GM20431 (cell line): ENCODE measurements around the gene CDIPT.

Experiments
- in situ Hi-C: fragments of 300-500 bp; cut with MseI, MboI; formaldehyde crosslinking; loops from one replicate; pipeline ENCODE4 v1.15.0; 2020; ENCODE audit warnings: low sequenced_read_pairs; ENCODE audit not compliant: unreplicated experiment

The CDIPT gene

DNA sequence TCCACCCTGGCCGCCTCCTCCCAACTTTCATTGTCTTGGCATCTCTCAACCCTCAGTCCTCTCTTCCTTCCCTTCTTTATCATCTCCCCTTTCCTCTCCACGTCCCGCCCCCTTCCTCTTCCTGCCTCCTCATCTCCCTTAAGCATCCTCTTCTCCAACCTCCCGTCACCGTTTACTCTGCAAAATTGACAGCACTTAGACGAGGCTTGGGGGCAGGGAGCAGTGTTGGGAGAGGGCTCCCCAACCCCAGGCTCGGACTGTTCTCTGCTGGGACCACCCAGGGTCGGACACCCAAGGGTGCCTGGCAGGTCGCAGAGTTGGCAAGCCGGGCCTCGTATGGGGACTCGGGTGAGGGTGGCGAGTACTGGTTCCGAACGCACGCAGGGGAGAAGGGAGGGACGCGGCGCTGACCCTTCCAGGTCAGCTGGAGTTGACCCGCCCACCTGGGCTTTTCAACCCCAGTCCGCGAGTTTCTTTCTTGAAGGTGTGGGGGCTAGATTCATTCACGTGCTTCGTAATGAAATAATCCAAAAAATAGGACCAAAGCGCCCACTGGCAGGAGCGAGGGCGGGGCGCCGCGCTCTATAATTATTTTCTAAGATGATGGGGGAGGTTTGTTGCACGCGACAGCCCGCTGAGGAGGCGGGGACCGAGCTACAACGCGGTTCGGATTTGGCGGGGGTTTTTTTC, 47.8 kb downstream of the CDIPT start:
- in situ Hi-C loops, result loop anchor here (10.0 kb wide), 1 partner anchor 60 kb away; no protein-coding TSS in a partner anchor

DNA sequence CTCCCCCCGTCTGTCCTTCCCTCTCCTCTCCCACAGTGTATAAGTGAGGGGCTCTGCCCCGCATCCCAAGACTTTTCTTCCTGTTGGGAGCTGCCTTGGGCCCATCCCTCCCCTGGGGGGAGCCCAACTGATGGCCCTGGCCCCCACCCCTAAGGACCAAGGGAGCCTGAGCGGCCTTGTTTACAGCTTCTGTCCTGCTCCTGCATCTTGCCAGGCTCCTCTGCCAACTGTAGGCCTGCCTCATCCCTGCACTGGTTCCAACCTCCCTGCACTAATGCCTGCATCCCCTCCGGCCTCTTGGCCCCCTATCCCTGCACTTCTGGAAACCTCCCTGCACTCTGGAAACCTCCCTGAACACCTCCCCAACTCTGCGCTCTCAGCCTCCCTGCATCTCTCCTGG, 48.4 kb downstream of the CDIPT start:
- in situ Hi-C loops, result loop anchor here (10.0 kb wide), 1 partner anchor 60 kb away; no protein-coding TSS in a partner anchor

DNA sequence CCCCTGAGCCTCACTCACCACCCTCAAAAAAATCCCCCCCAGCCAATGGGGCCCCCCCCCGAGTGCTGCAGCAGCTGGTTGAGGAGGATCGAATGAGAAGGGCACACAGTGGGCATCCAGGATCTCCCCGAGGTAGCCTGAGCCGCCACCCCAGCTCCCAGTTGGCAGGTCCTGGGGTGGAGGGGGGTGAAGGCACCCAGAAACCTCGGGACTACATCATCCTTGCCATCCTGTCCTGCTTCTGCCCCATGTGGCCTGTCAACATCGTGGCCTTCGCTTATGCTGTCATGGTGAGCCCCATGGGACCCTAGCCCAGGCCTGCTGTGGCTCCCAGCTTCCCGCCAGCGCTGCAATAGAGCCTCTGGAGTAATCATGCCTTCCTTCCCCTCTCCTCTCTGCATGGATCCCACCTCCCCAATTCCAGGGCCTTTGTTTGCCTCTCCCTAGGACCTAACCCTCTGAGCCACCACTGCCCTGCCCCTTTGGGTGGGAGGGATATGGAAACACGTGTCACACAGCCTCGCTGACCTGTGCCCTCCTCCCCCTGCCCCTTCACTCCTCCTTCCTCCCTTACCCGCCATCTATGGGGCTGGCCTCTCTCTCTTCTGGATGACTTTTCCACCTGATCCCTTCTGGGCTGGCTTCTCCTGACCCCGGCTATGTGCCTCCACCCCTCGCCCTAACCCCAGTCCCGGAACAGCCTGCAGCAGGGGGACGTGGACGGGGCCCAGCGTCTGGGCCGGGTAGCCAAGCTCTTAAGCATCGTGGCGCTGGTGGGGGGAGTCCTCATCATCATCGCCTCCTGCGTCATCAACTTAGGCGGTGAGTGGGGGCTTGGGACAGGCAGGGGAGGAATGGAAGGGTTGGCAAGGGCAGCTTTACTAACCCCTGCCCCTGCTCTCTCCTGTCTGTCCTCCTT, 49.1 kb downstream of the CDIPT start:
- in situ Hi-C loops, result loop anchor here (10.0 kb wide), 1 partner anchor 61 kb away; no protein-coding TSS in a partner anchor

DNA sequence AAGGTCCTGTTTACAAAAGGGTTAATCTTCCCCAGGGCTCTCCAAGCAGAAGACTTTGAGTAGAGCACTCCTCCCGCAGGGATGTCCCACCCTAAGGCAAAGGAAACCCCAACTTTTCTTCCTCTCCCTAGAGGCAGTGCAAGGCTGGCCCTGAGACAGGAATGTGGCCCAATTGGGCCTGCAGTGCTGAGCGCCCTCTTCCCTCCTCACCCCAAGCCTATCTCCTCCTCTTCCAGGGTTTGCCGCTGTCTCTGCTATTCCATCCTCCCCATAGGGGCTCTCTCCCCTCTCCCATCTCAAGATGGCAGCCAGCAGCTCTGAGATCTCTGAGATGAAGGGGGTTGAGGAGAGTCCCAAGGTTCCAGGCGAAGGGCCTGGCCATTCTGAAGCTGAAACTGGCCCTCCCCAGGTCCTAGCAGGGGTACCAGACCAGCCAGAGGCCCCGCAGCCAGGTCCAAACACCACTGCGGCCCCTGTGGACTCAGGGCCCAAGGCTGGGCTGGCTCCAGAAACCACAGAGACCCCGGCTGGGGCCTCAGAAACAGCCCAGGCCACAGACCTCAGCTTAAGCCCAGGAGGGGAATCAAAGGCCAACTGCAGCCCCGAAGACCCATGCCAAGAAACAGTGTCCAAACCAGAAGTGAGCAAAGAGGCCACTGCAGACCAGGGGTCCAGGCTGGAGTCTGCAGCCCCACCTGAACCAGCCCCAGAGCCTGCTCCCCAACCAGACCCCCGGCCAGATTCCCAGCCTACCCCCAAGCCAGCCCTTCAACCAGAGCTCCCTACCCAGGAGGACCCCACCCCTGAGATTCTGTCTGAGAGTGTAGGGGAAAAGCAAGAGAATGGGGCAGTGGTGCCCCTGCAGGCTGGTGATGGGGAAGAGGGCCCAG, 50.0 kb downstream of the CDIPT start:
- in situ Hi-C loops, result loop anchor here (10.0 kb wide), 1 partner anchor 62 kb away; no protein-coding TSS in a partner anchor

DNA sequence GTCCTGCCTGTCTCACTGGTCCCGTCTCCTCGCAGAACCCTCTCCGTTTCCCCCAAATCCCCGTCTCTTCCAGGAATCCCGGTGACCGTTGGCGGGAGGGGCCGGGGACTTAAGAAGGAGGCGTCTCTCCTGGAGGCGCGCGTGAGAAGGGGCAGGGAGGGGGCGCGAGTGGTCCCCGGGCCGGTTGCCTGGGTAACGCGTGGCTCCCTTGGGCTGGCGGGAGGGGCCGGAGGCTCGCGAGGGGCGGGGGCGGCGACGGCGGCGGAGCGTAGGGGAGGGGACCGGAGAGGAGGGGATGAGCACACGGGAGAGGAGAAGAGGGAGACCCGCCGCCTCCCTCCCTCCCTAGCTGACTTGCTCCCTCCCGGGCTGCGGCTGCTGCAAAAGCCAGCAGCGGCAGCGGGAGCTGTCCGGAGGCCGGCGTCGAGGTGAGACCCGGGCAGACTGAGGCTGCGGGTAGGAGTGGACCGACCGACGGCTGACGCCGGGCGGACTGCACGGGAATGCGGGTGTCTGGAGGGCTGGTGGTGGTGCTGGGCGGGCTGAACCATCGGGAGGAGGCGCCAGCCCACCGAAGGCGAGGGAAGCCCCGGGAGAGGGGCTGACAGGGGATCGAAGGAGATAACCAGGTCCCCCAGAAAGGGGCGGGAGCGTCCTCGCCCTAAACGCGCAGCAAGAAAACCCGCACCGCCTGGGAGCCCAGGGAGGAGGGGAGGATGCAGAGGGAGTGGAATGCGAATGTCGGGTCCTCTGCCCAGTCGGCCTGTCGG, 50.9 kb downstream of the CDIPT start, which contains the start of gene PRRT2:
Gene PRRT2 (plus strand): TSS at position 298 of the 770 bp plus-strand sequence. CDS start 862 bp downstream, outside the sequence.
- in situ Hi-C loops, result loop anchor here (10.0 kb wide), 1 partner anchor 63 kb away; no protein-coding TSS in a partner anchor

DNA sequence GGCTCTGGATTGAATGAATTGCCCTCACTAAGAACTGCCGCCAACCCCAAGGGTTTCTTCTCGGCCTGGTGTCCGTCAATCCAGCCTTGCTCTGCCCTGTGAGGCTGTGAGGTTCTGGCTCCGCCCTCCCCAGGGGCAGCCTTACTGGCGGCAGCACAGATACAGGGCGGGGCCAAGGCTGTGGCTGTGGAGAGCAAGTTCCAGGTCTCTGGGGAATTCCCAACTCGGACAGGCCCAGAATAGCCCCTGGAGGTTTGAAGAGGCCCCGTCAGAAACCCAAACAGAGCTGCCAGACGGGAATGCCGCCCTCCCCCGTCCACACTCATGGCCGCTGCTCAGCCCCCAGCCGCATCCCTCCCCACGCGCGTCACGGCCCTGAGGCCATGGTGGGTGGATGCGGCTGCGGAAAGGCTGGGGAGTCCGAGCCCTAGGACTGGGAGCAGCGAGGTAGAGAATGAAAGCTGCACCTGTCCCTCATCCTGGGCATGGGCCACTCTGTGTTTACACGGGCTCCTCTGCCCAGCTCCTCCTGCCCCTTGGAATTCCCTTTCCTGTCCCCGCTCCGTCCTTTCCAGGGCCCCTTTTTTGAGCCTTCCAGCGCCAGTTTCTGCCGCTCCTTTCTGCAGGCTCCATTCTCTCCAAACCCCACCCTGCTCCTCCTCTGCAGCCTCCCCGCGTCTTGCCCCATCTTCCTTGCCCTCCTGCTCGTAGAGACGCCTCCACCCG, 51.7 kb downstream of the CDIPT start:
- in situ Hi-C loops, result loop anchor here (10.0 kb wide), 1 partner anchor 63 kb away; no protein-coding TSS in a partner anchor

DNA sequence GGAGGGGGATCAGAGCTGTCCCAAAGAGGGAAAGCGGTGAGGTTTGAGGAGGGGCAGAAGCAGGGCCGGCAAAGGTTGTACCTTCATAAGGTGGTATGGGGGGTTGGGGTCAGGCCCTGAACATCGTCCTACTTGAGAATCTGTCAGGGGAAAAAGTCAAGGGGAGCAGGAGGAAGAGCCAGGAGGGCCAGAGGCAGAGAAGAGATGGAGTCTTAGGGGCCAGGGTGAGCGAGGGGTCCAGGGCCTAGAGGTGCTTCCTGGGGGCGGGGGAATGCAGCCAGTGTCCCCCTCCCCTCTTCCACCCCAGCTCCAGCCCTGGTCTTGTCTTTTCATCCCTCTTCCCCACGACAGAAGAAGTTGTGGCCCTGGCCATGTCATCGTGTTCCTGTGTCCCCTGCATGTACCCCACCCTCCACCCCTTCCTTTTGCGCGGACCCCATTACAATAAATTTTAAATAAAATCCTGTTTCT, 52.3 kb downstream of the CDIPT start:
- in situ Hi-C loops, result loop anchor here (10.0 kb wide), 1 partner anchor 64 kb away; no protein-coding TSS in a partner anchor

DNA sequence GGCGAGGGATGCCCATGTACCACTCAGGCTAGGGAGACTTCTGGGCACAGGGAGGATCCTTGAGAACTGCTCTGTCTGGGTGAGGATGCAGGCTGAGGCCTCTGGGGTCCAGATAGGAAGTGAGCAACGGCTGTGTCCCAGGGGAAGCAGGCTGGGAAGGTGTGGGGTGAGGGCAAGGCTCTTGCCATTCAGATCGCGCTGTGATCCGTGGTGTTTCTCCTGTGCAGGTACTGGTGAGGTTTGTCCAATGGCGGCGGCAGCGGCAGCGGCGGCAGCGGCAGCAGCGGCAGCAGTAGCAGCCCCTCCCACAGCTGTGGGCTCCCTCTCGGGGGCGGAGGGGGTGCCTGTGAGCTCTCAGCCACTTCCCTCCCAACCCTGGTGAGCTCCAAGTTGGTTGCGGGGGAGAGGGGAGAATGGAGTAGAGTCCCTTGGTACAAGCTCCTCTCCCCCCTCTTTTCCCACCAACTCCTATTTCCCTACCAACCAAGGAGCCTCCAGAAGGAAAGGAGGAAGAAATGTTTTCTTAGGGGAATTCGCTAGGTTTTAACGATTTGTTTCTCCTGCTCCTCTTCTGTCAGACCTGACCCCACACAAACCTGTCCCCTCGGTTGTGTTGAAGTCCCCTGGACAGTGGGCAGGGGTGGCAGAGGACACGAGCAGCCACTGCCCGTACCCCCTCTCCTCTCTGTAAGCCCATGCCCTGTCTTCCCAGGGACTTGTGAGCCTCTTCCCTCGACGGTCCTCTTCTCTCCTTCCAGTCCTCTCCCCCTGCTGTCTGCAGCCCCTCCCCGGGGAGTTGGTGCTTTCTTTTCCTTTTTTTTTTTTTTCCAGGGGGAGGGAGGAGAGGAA, 53.0 kb downstream of the CDIPT start:
- in situ Hi-C loops, result loop anchor here (10.0 kb wide), 1 partner anchor 65 kb away; no protein-coding TSS in a partner anchor

DNA sequence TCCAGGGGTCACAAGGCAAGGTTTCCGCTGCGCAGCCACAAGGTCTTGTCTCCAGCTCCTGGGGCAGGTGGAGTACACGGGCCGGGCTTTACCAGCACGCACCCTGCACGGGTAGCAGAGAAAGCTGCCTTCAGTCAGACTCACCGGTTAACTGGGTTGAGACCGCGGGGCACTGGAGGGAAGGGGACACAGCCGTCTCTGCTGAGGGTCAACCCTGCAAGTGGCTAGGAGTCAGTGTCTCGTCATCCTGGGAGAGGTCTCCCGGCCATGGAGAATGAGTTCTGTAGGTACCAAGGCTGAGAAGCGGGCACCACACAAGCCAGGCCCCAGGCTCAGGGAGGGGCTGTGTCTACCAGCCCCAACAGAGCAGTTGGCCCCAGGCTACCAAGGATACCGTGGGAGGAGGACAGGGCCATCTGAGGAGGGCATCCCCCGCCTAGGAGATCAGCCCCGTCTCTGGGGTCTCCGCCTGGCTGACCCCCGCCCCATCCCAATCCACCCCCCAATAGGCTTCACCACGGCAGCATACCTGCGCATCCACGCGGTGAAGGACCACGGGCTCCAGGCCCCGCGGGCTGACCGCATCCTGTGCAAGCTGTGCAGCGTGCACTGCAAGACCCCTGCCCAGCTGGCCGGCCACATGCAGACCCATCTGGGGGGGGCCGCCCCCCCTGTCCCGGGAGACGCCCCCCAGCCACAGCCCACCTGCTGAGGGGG, 53.8 kb downstream of the CDIPT start:
- in situ Hi-C loops, result no loop called here
